NCI-H1417 treated with DMSO at 0.1 percent for 48 hours (cell line): ENCODE data around the gene ARID5B.
"Not testable (repeated sequence)": the region's sequence is repeated elsewhere in the genome, so short reads cannot be mapped to it uniquely, and the experiment has no call there.

Source experiments
- DNase-seq: peaks from one replicate; lab custom pipeline; 2025; lab: John Stamatoyannopoulos, UW

ARID5B gene

GRCh38 chr10:62016623-62017490 is 115.4 kb downstream of the ARID5B start:
- DNase-seq: no peak

- DNase-seq: no peak
Observed at GRCh38 chr10:62017491-62017870, 116.0 kb downstream of the ARID5B start.

- DNase-seq: no peak
Observed at GRCh38 chr10:62018131-62018911, 116.8 kb downstream of the ARID5B start.

- DNase-seq: no peak
Observed at GRCh38 chr10:62019013-62019684, 117.7 kb downstream of the ARID5B start.

GRCh38 chr10:62019685-62020359 is 118.3 kb downstream of the ARID5B start:
- DNase-seq: no peak

- no peak for DNase-seq
Observed at GRCh38 chr10:62021128-62021665, 119.7 kb downstream of the ARID5B start.

- DNase-seq: no peak
Observed at GRCh38 chr10:62021978-62022802, 120.7 kb downstream of the ARID5B start.

GRCh38 chr10:62022830-62023229 is 121.3 kb downstream of the ARID5B start:
- DNase-seq: no peak

- no peak for DNase-seq
Observed at GRCh38 chr10:62023329-62023728, 121.8 kb downstream of the ARID5B start.

GRCh38 chr10:62024026-62024701 is 122.7 kb downstream of the ARID5B start:
- no peak for DNase-seq

GRCh38 chr10:62025134-62025794 is 123.8 kb downstream of the ARID5B start:
- DNase-seq: no peak

GRCh38 chr10:62025901-62026879 is 124.7 kb downstream of the ARID5B start:
- no peak for DNase-seq

GRCh38 chr10:62027841-62028501 is 126.5 kb downstream of the ARID5B start:
- no peak for DNase-seq

- DNase-seq: not testable (repeated sequence)
Observed at GRCh38 chr10:62028502-62028842, 127.0 kb downstream of the ARID5B start.

- no peak for DNase-seq
Observed at GRCh38 chr10:62029401-62029800, 127.9 kb downstream of the ARID5B start.

- no peak for DNase-seq
Observed at GRCh38 chr10:62031507-62031906, 130.0 kb downstream of the ARID5B start.

GRCh38 chr10:62033125-62033524 is 131.6 kb downstream of the ARID5B start:
- DNase-seq: no peak

- DNase-seq: no peak
Observed at GRCh38 chr10:62034096-62034640, 132.7 kb downstream of the ARID5B start.
